GM18909 (cell line): ENCODE results near the gene ADAMTS14.

Experiments
- ATAC-seq: cut with Tn5 transposase; IDR thresholded peaks from one replicate; pipeline ENCODE4 v1.9.1; 2021; ENCODE audit warnings: mild to moderate bottlenecking; ENCODE audit not compliant: unreplicated experiment, poor library complexity

ADAMTS14 gene

GRCh38 chr10:70748801-70749573 is 76.7 kb downstream of the ADAMTS14 start:
- ATAC-seq: no peak

- no peak for ATAC-seq
Observed at GRCh38 chr10:70749756-70750155, 77.5 kb downstream of the ADAMTS14 start.

GRCh38 chr10:70750156-70750703 is 77.9 kb downstream of the ADAMTS14 start:
- no peak for ATAC-seq

GRCh38 chr10:70751356-70751755 is 79.0 kb downstream of the ADAMTS14 start:
- ATAC-seq: no peak

GRCh38 chr10:70751991-70752390 is 79.7 kb downstream of the ADAMTS14 start:
- ATAC-seq: no peak

GRCh38 chr10:70752571-70752970 is 80.3 kb downstream of the ADAMTS14 start:
- ATAC-seq: no peak

GRCh38 chr10:70753026-70753663 is 80.8 kb downstream of the ADAMTS14 start:
- no peak for ATAC-seq

- ATAC-seq: no peak
Observed at GRCh38 chr10:70753841-70754621, 81.7 kb downstream of the ADAMTS14 start.

GRCh38 chr10:70756700-70757360 is 84.5 kb downstream of the ADAMTS14 start:
- ATAC-seq: no peak

- ATAC-seq: no peak
Observed at GRCh38 chr10:70757856-70758255, 85.5 kb downstream of the ADAMTS14 start.

- ATAC-seq: no peak
Observed at GRCh38 chr10:70758757-70759514, 86.6 kb downstream of the ADAMTS14 start.

- no peak for ATAC-seq
Observed at GRCh38 chr10:70759781-70760180, 87.5 kb downstream of the ADAMTS14 start.

- no peak for ATAC-seq
Observed at GRCh38 chr10:70760271-70760787, 88.0 kb downstream of the ADAMTS14 start.

GRCh38 chr10:70761031-70761601 is 88.8 kb downstream of the ADAMTS14 start:
- ATAC-seq: no peak

- ATAC-seq: no peak
Observed at GRCh38 chr10:70761727-70762350, 89.5 kb downstream of the ADAMTS14 start.

GRCh38 chr10:70762441-70763175 is 90.3 kb downstream of the ADAMTS14 start:
- ATAC-seq: no peak

- no peak for ATAC-seq
Observed at GRCh38 chr10:70763567-70763966, 91.3 kb downstream of the ADAMTS14 start.
